HG02981 (cell line): ENCODE results near the gene CDS2.
"Not testable (repeated sequence)": the region's sequence is repeated elsewhere in the genome, so short reads cannot be mapped to it uniquely, and the experiment has no call there.

Experiments
- ATAC-seq: cut with Tn5 transposase; IDR thresholded peaks from one replicate; pipeline ENCODE4 v1.9.1; 2021; ENCODE audit warnings: mild to moderate bottlenecking, moderate library complexity; ENCODE audit not compliant: unreplicated experiment

CDS2 gene

GRCh38 chr20:5126512-5127203 lies at the start of gene CDS2:
CDS2 (plus strand) TSS chr20:5127008; CDS start chr20:5127093, 85 bp downstream.
- peak; percentile 81 for ATAC-seq

GRCh38 chr20:5077761-5078387 lies 48.9 kb upstream of the CDS2 start:
- ATAC-seq, result no peak

GRCh38 chr20:5078399-5078958 lies 48.3 kb upstream of the CDS2 start:
- ATAC-seq, result peak; percentile 95

GRCh38 chr20:5080384-5080877 lies 46.4 kb upstream of the CDS2 start:
- no peak for ATAC-seq

GRCh38 chr20:5085380-5085779 lies 41.4 kb upstream of the CDS2 start:
- no peak for ATAC-seq

- ATAC-seq, result no peak
Measured at GRCh38 chr20:5088688-5089087, 38.1 kb upstream of the CDS2 start.

- ATAC-seq, result no peak
Measured at GRCh38 chr20:5090191-5090590, 36.6 kb upstream of the CDS2 start.

- ATAC-seq, result no peak
Measured at GRCh38 chr20:5091902-5092301, 34.9 kb upstream of the CDS2 start.

GRCh38 chr20:5092765-5093339 lies 34.0 kb upstream of the CDS2 start:
- ATAC-seq, result no peak

GRCh38 chr20:5095454-5095853 lies 31.4 kb upstream of the CDS2 start:
- no peak for ATAC-seq

- ATAC-seq, result no peak
Measured at GRCh38 chr20:5095931-5096330, 30.9 kb upstream of the CDS2 start.

- ATAC-seq, result no peak
Measured at GRCh38 chr20:5096463-5096862, 30.3 kb upstream of the CDS2 start.

GRCh38 chr20:5099009-5099408 lies 27.8 kb upstream of the CDS2 start:
- ATAC-seq, result not testable (repeated sequence)

- not testable (repeated sequence) for ATAC-seq
Measured at GRCh38 chr20:5099909-5100308, 26.9 kb upstream of the CDS2 start.

- no peak for ATAC-seq
Measured at GRCh38 chr20:5100684-5101347, 26.0 kb upstream of the CDS2 start.

GRCh38 chr20:5104479-5104878 lies 22.3 kb upstream of the CDS2 start:
- ATAC-seq, result no peak

GRCh38 chr20:5109276-5109675 lies 17.5 kb upstream of the CDS2 start:
- no peak for ATAC-seq

- no peak for ATAC-seq
Measured at GRCh38 chr20:5113615-5113986, 13.2 kb upstream of the CDS2 start.

- no peak for ATAC-seq
Measured at GRCh38 chr20:5114403-5114802, 12.4 kb upstream of the CDS2 start.

GRCh38 chr20:5116875-5117274 lies 9.9 kb upstream of the CDS2 start:
- no peak for ATAC-seq
